Stimulated activated CD8-positive, alpha-beta memory T cell treated with anti-CD3 and anti-CD28 coated beads, Interleukin-4, amount 100 ng/mL, for 24 hours (primary cell): ENCODE data around the gene CELF1.

ENCODE experiments used
- DNase-seq: peaks from one replicate; pipeline ENCODE4 v3.0.0-alpha.2; 2020; ENCODE audit warnings: low read depth

CELF1 gene

DNA sequence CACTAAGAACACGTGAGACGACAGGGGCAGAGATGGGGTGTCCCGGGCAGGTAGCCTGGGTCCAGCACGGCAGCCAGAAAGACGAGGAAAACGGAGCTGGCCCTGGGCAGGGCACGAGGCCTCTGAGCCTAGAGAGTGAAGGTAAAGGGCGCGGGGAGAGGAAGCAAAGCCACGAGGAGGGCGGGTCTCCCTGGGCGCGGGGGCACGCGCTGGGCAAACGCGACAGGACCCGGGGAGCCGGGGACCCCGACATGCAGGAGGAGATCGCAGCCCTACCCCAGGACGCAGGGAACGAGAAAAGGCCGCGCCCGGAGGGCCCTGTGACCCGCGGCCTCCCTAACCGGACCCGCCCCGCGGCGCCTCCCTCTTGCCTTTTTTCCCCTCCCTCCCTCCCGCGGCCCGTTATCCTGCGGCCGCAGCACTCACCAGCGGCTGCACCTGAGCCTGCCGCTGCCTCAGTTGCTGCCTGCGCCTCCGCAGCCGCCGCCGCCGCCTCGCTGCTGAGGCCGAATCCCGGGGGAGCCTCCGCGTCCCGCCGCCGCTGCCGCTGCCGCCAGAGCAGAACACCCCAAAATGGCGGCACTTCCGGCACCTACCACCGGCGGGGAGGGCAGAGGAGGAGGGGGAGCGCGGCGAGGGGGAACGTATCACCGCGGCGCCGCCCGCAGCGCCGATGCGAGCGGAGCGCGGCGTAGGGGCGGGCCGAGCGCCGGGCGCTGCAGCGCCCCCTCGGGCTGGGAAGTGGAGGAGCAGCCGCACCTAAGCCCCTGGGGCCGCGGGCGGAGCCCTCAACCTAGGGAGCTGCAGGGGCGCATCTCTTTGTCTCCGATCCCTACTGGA is at the start of gene CELF1:
Gene CELF1, minus strand, starts transcription at position 567 of the 840 bp plus-strand sequence. CDS start 53,609 bp downstream, outside the sequence.
- peak; percentile 88 for DNase-seq

DNA sequence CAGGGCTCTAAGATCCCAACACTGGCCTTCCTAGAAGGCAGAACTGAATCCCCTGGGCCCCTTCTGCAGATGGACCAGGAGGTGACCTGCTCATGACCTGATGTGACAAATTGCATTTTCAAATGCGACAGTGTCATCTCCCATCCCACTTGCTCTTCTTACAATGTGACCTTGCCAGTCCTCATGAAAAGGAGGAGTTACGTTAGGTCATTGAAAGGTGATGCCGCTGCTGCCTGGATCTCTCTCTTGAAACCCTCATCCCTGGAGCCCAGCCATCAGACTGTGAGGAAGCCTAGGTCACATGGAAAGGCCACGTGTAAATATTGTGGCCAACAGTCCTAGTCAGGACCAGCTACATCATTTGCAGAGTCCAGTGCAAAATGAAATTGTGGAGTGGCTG is 47.0 kb upstream of the CELF1 start:
- no peak for DNase-seq

DNA sequence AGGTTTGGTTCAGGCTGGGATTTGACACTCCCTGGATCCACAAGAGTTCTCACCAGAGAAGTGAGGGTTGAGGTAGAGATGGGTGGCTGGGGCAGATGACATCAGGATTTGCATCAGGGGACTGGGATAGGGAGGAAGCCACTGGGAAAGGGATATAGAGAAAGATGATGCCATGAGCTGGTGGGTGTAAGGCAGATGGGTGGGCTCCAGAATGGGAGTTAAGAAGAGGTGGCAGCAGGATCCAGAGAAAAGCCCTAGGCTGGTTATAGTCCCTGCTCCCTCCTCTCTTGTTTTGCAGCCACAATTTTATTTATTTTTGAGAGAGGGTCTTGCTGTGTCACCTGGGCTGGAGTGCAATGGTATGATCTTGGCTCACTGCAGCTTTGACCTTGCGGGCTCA is 43.0 kb upstream of the CELF1 start:
- DNase-seq, result no peak

DNA sequence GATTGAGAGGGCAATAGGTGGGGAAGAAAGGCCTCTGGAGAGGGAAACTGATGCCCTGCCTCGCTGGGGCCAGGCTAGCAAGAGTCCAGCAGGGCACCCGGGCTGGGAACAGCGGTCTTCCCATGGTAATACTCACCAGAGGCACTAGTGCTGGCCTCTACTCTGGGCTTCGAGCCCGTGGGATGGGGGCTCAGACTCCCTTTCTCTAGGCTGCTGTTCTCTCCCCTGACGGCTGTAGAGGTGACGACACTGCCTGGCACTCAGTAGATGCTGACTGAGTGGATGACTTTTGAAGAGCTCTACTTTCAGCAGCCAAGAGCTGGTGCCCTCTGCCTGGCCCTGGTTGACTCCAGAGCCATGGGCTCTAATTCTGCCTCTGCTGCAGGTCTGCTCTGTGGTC is 42.1 kb upstream of the CELF1 start:
- DNase-seq, result no peak

DNA sequence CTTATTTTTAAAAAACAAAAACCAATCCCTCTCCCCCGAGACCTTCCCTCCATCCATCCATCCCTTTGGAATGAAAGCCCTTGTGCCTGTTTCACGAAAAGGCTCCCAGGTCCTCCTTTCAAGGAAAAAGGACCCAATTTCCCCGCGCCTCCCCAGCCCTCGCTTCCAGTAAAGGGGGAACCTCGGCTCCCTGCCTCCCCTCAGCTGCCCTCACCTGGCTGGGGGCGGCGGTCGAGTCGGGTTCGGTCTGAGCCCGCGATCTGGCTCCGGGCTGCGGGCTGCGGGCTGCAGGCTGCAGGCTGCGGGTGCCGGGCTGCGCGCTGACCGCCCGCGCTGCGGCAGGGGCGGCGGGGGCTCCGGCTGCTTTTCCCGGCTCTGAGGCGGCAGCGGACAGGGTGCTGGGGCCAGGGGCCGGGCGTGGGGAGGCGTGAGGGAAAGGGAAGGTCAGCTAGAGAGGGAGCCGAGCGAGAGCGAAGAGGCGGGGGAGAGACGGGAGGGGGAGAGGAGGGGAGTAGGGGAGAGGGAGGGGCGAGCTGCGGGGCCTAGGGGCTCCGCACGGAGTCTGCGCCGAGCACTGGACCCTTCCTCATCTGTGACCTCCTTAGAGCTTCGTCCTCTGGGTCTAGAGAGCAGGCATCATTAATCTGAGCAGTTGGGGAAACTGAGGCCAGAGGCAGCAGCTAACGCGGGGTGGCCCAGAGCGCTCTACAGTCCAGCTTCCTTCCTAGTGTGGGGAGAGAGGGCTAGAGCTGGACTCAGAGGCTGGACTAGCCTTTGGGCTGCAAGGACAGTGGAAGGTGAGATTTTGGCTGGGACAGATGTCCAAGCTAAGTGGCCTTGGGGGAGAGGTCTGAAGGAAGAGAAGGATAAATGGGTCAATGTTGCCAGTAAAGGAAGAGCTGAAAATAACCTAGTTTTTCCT is 41.3 kb upstream of the CELF1 start, which contains the start of gene C1QTNF4:
Gene C1QTNF4, minus strand, starts transcription at position 478 of the 922 bp plus-strand sequence. CDS start 3,601 bp downstream, outside the sequence.
- no peak for DNase-seq

- DNase-seq, result no peak
Measured at GRCh38 chr11:47593492-47593933, 40.6 kb upstream of the CELF1 start.

DNA sequence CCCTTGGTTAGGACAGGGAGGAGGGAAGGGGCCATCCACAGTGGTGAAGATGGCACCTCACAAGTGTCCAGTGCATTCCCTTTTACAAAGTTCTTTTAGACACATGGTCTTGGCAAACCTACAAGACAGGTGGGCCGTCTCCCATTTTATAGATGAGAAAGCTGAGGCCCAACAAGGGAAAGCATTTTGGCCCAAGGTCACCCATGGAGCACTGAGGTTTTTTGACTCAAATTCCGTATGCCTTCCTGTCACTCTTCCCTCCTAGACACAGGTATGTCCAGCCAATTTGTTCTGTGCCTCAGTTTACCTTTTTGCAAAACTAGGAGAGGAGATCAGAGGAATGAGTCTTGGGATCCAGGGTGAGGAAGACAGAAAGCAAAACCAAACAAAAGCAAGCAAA is 40.0 kb upstream of the CELF1 start:
- no peak for DNase-seq

DNA sequence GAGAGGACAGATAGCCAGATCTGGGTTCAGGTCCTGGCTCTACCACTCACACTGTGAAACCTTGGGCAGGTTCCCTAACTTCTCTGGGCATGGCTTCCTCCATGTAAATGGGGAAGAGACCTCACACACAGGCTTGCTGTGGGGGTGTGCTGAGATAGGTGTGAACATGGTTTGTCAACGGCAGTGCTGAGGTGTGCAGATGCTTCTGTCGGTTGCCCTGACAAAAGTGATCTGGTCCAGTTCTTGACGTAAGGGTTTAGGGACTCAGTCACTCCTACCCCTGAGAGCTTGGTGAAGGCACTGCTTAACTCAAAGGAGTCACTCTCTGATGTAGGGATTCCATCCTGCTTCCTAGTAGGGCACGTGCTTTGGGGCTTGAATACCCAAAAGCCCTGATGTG is 39.3 kb upstream of the CELF1 start:
- DNase-seq, result no peak

DNA sequence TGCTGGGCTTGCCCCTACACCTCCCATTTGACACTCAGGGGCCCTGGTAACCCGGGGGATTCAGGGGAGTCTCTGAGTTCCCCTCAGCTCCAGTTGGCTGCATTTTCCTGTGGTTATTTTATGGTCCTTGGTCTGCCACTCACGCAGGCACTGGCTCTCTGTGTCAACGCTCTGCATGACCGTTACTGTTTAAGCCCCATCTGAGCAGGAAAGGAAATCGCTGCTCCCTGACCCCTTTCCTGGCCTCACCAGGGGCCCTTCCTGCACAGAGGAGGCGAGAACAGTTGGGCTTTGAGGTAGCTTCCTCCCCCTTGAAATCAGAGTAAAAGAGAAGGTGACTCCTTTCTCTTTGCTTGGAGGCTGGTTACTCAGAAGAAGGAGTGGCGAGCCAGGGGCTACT is 38.8 kb upstream of the CELF1 start:
- no peak for DNase-seq

DNA sequence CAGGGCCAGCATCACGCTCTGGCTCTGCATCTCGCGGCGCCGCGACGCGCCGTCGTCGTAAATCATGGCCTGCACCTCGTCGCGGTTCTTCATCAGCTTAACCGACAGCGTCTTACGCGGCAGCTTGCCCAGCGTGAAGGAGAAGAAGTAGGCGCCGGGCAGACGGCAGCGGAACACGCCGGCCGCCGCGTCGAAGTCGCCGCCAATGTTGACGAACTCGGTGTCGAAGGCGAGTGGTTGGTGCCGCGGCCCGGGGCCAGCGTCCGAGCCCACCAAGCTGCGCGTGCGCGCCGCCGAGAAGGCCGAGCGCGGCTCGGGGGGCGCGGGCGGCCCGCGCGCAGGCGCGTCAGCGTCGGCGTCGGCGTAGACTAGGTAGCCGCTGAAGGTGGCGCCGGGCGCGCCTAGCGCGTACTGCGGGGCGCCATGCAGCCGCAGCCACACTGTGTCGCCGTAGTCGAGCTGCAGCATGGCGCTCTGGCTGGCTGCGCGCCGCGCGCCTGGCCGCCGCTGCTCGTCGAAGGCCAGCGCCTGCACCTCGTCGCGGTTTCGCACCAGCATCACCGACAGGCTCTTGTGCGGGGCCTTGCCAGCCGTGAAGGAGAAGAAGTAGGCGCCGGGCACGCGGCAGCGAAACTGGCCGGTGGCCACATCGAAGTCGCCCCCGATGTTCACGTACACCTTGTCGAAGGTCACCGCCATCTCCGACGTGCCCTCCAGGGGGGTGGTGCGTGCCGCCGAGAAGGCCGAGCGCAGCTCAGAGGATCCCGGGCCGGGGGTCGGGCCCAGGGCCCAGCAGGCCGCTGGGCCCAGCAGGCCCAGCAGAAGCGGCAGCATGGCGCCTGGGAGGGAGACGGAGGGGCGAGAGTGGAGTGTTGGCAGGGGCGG is 37.3 kb upstream of the CELF1 start:
- no peak for DNase-seq

- DNase-seq, result no peak
Measured at GRCh38 chr11:47589584-47589976, 36.6 kb upstream of the CELF1 start.

GRCh38 chr11:47589118-47589517 is 36.2 kb upstream of the CELF1 start:
- DNase-seq, result no peak

DNA sequence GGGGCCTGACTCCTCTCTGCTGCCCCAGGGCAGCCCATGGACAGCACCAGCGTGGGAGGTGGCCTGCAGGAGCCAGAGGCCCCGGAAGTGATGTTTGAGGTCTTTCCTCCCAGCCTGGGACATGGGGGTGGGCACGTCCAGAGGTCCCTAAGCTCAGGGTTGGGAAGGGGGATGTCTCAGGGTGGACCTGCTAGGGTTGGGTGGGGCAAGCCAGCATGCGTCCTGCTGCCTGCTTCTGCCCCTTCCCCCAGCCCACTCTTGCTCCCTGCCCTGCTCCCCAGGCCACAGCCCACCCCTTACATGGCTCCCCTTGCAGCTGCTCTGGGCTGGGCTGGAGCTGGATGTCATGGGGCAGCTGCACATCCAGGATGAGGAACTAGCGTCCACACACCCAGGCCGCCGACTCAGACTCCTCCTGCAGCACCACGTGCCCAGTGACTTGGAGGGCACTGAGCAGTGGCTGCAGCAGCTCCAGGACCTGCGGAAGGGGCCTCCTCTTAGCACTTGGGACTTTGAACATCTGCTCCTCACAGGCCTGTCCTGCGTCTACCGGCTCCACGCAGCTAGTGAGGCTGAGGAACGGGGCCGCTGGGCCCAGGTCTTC is 34.9 kb upstream of the CELF1 start:
- no peak for DNase-seq

DNA sequence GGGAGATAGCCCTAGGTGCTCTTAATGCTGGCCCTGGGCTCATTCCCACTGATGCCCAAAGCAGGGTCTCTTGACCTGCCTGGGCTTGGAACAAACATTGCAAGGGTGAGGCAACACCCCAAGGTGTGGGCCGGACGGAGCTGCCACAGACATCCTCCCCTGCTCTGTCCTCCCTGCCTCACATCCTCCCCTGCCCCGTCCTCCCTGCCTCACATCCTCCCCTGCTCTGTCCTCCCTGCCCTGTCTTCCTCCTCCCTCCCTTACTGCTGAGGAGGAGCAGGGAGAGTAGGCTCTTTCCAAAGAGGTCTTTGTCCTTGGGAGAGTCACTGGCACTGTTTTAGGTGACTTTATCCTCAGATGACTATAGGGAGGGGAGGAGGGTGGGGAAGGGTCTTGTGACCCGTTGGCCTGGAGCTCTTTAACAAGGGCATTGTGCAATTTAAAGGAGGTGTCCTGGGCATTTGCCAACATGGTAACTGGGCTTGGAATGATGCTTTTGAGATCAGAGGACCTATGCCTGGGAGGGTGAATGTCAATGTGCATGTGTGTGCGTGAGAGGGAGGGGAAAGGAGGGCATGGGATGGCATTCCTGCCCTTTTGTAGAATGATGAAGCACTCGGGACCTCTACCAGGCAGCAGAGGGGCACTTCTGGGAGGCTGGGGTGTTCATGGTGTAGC is 34.2 kb upstream of the CELF1 start:
- no peak for DNase-seq

DNA sequence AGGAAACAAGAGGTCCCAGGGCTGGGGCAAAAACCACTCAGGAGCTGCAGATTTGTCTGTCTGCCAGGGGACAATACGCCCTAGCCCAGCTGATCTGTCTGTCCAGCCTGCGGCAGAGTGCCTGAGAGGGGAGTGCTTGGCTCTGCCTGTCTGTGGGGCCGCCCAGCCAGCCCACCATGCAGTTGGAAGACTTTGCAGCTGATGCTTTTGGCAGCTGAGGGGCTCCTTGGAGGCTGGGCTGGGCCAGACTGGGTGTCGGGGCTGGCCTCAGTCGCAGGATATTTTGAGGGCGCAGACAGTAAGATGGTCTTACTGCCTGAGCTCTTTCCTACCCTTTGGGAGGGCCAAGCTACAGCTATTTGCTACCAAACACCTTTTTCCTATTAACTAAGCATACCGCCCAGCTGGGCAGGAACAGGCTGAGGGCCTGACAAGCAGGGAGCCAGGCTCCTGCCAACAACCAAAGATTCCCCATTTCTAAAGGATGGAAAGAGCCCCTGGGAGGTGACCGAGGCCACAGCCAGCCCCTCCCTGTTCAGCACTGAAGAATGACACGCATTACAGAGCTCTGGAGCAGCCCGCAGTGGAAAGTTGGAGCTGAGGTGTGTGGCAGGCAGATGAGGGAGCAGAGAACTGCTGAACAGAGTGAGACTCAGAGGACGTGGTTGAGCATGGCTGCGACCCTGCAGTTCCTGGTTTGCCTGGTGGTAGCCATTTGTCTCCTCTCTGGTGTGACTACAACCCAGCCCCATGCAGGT is 33.3 kb upstream of the CELF1 start, which contains the start of gene FAM180B:
Gene FAM180B, plus strand, starts transcription at position 581 of the 758 bp plus-strand sequence. Its CDS starts 91 bp downstream, at position 672.
- DNase-seq, result no peak

DNA sequence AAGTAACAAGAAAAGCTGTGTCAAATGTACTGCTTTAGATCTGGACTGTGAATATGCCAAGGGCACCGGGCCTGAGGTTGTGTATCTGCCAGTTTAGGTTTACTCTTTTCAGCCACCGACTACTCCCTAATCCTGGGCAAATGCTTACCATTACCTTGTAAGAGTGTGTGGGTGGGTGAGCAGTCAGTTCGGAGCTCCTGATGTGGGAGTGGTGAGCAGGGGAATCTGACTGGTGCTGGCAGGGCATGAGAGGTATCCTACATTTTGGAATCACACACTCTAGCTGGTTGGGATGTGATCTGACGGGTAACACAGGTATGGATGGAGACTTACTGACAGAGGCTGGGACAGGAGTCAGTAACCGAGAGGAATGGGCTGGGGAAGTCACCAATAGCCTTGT is 30.9 kb upstream of the CELF1 start:
- DNase-seq, result no peak

DNA sequence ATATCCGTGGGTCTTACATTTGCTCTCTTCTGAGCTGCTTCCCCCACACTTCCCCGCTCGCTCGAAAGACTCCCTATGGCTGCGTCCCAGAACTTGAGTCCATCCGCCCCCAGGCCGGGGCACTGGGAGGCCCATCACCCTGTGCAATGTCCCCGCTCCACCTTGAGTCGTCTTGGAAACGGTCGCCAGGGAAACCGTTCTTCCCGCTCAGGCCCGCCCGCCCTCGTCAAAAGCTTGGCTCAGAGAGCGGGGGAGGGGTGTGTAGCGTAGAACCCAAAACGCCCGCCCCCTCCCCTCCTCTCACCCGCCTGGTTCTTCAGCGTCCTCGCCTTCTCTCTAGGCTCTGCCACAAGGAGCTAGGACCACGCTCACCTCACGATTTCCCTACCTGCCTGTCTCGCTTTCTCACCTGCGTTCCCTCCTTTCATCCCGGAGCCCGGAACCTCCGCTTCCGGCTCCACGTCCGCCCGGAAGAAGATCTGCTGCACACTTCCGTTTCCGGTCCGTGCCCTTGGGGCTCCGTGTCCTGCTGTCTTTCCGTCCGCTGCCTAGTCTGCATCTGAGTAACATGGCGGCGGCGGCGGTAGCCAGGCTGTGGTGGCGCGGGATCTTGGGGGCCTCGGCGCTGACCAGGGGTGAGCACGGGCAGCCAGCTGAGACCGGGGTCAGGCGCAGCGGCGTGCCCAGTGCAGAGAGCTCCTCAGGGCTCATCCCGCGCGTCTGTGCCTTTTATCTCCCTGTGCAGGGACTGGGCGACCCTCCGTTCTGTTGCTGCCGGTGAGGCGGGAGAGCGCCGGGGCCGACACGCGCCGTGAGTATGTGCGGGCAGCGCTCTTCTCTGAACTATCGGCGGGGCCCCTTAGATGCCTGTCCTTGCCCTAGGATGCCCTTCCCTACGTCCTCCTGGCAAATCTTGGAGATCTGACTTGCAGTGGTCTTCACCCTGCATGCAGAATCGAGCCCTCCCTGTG is 25.9 kb upstream of the CELF1 start, which contains the start of the genes KBTBD4 and NDUFS3:
Gene KBTBD4, minus strand, starts transcription at position 447 of the 971 bp plus-strand sequence. Its CDS starts 19 bp downstream, at position 428.
Gene NDUFS3, plus strand, starts transcription at position 551 of the 971 bp plus-strand sequence. Its CDS starts 18 bp downstream, at position 569.
- peak; percentile 74 for DNase-seq

DNA sequence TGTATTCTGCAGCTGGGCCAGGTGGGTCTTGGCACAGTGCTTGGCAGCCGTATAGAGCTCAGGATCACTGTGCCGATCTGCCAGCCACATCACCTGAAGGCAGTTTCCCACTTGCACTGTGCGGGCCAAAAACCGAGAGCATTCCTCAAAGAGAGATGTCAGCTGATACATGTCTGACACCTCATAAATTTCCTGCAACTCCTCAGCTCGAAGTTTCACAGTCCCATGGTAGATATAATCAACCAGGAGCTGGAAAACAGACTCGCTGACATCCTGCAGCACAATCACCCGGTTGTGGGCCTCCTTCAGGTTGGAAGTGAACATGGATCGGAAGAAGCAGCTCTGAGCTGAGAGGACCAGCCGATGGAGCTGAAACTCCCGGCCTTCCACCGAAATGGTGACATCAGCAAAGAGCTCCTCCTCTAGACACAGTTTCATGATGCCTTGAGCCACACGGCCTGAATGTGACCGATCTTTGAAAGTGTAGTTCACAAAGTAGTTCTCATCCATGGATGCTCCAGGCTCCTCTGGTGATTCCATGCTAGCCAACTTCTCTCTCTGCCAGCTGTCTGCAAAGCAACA is 24.6 kb upstream of the CELF1 start:
- no peak for DNase-seq
